Measurements from ENCODE around the gene TCF12.

The TCF12 gene

DNA sequence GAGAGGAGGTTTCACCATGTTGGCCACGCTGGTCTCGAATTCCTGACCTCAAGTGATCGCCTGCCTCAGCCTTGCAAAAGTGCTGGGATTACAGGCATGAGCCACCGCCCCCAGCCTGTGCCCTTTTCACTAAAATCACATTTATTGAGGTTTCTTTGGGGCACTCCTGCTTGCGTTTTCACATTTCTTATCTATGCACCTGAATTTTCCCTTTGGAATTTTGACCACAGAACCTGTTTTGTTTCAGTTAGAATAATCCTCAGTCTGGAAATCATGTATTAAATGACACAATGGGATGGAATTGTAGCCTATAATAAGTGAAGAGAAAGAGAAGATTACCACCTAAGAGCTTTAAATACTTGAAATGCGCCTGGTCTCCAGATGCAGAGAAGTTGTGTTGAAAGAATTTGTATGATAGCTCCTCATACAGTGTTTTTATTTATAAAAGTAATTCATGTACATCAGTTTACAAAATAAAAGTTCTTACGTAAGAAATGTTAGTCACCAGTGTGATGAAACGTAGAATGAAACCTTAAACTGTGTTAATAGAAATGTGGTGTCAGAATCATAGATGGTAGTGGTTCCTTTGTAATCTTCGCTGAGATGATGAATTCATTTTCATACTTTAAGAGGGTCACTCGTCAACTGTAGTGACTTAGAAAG is 107.0 kb downstream of the TCF12 start:
- DNase-seq = no peak

DNA sequence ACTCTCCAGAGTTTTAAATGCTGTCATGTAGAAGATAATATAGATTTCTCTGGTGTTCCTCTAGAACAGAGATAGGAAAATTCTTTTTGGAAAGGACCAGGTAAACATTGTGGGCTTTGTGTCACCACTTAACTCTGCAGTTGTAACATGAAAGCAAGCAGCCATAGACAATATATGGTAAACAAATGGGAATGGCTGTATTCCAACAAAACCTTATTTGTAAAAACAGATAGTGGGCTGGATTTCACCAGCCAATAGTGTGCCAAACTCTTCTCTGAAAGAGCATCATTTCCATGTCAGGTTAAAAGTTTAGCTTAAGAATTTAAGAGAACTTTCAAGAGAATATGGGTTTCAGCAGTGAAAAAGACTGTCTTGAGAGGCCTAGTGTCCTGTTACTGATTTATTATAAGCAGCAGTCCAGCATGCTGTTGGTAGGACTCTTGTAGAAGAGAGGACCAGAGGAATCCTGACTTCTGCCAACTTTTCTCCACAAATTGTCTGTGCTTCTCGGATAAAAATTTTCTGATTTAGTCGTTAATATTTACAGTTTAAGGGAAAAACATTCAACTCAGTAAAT is 107.7 kb downstream of the TCF12 start:
- no peak for DNase-seq

DNA sequence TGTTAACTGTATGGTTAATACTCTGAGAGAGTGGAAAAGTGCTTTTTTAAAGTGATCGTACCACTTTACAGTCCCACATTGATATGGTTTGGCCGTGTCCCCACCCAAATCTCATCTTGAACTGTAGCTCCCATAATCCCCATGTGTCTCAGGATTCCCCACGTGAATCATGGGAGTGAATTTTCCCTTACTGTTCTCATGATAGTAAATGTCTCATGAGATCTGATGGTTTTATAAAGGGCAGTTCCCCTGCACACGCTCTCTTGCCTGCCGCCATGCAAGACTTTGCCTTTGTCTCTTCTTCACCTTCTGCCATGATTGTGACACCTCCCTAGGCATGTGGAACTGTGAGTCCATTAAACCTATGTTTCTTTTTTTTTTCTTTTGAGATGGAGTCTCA is 109.2 kb downstream of the TCF12 start:
- no peak for DNase-seq

DNA sequence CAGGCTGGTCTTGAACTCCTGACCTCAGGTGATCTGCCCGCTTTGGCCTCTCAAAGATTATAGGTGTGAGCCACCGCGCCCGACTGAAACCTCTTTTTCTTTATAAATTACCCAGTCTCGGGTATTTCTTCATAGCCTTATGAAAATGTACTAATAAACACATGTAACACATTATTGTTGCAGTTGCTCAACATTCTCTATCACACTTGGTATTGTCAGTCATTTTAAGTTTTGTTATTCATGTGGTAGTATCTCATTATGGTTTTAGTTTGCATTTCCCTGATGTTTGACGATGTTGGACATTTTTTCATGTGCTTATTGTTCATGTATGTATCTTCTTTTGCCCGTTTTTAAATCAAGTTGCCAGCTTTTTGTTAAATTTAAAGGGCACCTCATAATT is 109.7 kb downstream of the TCF12 start:
- no peak for DNase-seq

DNA sequence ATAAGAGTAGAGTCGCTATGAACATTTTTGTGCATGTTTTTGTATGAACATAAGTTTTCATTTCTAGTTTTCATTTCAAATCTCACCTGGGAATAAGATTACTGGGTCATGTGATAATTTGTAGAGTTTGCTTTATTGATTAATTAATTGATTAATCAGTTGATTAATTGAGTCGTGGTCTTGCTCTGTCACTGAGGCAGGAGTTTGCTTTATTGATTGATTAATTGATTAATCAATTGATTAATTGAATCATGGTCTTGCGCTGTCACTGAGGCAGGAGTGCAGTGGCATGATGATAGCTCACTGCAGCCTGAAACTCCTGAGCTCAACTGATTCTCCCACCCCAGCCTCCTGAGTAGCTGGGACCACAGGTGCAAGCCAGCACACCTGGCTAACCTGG is 111.6 kb downstream of the TCF12 start:
- no peak for DNase-seq

DNA sequence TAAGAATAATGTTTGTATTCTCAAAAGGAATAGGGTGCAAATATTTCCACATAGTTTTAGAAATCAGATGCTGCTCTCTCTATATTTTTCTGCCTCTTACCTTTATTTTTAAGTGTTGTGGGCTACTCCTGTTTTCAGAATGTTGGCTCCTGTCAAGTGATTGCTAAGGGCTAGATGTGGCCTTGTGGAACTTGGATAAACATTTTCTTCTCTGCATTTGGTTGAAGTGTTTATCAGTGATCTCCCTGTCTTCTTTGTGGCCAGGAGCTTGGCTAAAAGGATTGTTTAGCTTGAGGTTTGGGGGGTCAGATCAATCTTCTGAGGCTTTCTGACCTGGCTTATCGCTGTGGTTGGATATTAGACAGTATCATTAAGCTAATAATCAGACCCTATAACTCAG is 112.6 kb downstream of the TCF12 start:
- DNase-seq = no peak

DNA sequence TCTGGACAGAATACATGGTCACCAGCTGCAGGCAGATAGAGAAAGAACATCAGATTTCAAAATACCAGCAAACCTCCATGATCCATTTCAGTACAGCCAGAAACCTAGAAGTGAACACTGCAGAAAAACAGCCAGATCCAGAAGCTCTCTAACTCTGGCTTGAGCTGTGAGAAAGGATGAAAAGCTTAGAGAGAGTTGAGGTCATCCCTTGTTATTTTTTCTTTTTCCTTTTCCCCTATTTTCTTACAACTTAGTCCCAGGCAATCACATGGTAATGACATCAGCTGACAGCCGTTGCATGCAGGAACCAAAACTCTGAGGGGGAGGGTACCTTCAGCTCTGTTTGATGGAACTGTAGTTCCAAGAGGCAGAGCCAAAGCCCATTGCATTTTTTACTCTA is 113.2 kb downstream of the TCF12 start:
- no peak for DNase-seq

DNA sequence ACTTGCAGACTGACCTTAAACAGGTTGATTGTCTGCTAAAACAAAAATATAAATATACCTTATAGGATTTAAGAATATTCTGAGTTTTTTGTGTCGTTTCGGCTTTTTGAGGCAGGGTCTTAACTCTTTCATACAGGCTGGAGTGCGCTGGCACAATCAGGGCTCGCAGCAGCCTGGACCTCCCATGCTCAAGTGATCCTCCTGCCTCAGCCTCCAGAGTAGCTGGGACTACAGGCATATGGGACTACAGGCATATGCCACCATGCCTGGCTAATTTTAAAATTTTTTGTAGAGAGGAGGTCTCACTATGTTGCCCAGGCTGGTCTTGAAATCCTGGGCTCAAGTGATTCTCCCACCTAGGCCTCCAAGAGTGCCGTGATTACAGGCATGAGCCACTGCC is 113.9 kb downstream of the TCF12 start:
- no peak for DNase-seq

DNA sequence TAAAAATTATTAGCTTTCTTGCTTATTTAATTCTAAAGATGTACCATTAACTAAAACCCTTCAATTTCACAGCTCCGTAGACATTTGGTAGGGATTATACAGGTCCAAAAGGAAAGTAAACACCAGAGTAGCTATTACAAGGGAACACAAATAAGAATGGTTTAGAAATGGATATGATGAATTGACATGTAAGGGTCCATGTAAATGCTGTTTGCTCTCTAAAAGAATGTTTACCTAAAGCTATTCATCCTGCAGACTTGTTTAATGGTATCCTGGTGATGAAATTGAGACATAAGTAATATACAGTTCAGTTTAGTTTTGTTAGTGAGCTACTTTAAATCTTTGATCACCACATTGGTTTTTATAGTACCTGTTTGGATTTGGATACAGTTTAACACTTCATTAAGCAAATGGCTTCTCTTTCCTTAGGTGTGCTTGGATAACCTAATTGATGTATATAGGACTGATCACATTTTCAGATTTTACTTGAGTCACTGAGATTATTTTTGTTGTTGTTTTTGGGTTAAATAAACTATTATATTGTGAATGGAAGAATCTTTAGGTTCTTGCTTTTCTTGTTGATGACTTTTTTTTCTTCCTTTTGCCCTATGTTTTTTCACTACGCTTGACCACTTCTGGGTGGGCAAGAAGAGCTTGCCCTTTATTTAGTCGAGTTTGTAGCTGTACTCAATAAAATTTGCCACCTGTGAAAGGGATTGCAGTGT is 115.4 kb downstream of the TCF12 start:
- no peak for DNase-seq

DNA sequence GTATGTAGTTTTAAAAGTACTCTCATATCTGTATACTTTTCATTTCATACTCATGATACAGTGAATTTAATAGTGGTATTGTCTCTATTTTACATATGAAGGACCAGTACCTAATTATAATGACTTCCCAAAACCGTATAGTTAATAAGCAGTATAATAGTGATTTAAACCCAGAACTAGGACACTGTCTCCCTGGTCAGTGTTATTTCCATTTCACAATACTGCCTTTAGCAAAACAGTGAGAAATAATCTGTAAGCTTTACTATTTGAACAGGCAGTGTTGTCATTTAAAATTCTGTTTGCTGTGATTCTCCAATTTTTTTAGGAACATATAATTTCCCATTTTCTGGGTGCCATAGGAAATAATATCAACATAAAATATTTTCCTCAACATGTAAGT is 116.2 kb downstream of the TCF12 start:
- no peak for DNase-seq

DNA sequence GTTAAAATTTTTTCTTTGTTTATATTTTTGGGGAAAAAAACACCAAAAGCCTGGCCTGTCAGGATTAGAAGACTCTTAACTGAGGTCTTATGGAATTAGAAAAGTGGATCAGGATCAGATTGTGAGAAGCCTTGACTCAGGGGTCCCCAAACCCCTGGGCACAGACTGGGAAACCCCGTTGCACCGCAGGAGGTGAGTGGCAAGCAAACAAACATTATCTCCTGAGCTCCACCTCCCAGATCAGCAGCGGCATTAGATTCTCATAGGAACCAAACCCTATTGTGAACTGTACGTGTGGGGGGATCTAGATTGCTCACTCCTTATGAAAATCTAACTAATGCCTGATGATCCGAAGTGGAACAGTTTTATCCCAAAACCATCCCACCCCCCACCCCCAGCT is 117.2 kb downstream of the TCF12 start:
- DNase-seq = no peak

DNA sequence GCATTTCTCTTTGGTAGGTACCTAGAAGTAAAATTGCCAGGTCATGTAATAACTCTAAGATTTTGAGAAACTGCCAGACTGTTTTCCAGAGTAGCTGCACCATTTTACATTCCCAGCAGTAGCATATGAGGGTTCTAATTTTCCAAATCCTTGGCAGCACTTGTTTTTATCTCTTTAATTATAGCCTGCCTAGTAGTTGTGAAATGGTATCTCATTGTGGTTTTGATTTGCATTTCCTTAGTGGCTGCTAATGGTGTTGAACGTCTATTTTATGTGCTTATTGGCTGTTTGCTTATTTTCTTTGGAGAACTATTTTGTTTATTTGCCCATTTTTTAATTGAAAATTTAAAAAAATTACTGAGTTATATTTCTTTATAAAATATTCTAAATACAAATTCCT is 117.9 kb downstream of the TCF12 start:
- DNase-seq = no peak

DNA sequence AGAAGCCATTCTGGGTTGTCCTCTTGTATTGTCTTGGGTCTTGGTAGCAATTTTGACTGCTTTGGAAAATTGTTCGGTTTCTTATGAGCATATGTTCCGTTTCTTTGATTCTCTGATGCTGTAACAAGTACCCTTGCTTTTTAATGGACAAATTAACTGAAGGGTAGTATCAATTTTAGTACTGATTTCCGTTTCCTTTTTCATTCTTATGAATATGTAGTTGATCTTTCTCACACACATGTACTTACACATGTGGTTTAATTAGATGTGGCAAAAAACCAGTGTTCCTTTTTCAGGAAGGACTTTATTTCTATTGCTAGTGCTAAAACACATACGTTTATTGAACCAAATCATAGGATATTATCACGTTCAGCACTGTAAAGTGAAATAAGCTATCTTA is 119.1 kb downstream of the TCF12 start:
- no peak for DNase-seq

DNA sequence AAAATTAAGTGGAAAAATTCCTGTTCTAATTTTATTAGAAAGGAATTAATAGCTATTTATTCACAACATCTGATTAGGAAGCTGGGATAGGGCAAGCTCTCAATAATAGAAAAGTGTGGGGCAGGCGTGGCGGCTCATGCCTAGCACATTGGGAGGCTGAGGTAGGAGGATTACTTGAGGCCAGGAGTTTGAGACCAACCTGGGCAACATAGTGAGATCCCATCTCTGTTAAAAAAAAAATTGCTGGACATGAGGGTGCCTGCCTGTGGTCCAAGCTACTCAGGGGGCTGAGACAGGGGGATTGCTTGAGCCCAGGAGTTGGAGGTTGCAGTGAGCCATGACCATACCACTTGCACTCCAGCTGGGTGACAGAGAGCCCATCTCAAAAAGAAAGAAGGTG is 119.6 kb downstream of the TCF12 start:
- DNase-seq = no peak

DNA sequence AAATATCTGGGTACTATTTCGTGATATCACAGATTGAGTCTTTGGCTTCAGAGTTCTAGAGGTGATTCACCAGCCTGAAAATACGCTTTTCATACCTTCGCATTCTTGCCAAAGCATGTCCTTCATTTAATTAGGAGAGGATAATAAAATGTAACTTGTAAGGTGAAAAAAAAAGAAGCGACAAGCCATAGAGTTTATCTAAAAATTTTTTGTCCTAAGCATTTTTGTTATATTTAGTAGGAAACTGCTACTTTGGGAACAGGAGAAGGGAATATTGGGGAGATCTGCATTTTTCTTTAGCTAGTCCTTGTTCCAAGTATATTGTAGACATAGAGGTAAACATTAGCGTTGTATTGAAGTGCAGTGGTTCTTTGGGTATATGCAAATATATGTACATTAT is 120.1 kb downstream of the TCF12 start:
- no peak for DNase-seq

DNA sequence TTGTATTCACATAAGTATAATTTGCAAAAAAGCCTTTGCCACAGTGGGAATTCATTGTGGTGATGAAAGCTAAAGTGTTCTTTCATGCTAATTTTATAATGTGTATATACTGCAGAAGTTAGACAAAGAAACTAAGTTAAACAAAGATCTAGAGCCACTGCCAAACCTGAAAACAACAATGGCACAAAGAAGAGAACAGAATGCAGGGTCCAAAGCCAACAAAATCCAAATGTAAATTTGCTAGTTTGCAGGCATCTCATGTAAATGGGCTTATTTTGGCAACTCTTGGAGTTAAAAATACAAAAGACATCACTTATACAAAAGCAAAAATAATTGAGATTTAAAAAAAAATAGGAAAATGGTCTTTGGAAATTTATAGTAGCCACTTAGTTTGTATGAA is 123.0 kb downstream of the TCF12 start:
- no peak for DNase-seq

DNA sequence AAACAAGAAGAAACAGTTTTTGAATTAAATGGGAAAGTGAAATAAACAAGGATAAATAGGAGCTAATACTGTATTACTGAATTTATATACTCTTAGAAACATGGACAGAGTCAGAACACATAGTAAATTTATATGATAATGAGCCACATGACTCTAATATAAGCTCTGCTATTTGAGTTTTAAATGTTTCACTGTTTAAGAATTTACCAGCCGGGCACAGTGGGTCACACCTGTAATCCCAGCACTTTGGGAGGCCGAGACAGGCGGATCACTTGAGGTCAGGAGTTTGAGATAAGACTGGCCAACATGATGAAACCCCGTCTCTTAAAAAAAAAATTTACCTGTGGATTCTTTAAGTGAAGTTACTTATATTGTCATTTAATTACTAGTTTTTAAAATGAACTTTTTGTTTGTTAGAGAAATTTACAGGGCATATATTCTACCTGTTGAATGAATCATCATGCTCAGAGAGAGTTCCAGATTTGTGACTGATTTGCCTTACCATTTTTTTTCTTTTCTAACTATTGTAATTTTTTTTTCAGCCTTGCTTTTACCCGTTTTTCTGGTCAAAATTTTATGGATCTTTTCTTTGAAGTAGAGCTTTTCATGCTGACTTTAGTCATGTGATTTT is 125.7 kb downstream of the TCF12 start:
- no peak for DNase-seq

DNA sequence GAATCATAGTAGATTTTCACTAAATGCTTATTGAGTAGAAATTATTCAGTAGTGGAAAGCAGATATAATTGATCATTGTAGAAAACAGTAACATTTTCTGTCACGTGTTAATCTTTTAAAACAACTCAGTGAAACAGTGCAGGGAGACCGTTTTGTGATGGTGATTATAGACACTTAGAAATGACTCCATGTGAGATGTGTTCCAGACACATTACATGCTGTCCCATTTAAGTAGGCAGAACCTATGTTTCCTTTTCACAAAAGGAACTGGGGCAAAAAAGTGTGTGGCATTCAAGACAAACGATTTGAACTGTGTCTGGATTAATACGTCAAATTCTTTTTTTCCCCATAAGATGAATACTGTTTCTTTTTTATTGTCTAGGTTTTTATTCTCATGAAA is 126.5 kb downstream of the TCF12 start:
- no peak for DNase-seq

DNA sequence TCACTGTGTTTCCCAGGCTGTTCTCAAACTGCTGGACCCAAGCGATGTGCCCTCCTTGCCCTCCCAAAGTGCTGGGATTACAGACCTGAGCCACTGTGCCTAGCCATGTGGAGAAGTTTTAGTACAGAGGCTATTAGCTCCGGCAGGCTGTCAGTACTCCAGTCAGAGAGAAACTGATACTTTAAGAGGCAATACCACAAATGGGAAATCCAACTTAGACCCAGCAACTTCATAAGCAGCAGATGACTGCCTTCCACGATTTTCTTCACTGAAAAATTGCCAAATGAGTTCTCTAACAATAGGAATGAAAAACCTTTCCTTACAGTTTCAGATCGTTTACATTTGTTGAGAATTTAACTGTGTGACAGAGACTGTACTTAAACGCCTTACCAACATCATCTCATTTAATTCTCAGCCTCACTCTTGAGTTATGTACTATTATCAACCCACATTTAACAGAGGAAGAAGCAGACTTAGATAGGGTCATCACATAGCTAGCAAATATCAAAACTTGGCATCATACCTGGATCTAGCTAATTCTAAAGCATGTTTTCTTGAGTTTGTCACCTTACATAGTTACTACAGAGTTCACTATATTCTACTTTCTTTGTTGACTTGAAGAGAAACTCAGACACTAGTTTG is 127.4 kb downstream of the TCF12 start:
- no peak for DNase-seq

DNA sequence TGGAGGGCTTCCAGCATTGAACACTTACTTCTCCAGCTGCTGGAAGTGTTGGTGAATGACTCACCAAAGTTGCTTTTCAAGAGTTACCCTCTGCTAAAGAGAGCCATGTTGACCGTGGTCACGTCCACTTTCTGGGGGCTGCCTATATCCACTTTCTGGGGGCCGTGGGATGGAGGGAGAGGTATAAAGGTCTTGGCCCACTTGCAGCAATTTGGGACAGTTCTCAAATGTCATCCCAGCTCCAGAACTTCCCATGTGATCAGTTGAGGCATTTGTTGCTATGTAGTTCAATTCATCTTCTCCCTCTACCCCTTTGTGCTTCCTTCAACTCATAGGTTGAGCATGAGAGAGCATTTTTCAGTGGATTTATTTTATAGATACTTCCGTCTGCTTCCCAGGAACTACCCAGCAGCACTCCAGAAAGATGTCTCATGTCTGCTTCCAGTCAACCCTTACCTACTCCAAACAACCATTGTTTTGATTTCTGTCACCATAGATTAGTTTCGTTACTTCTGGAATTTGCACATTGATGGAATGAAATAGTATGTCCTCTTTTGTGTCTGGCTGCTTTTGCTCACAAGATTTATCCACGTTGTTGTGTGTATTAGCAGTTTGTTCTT is 130.6 kb downstream of the TCF12 start:
- DNase-seq = no peak

DNA sequence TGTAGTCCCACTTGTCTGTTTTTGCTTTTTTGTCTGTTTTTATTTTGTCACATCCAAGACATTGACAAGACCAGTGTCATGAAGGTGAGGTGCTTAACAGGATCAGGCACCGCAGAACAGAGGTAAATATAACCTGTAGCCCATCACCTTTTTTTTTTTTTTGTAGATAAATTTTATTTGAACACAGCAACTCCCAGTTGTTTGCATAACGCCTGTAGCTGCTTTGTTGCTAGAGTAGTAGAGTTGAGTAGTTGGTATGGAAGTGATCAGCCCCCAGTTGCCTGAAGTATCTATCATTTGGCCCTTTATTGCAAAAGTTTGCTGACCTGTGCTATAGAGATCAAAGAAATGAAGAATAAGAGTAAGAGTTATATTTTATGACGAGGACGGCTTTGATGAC is 135.0 kb downstream of the TCF12 start:
- DNase-seq = no peak

DNA sequence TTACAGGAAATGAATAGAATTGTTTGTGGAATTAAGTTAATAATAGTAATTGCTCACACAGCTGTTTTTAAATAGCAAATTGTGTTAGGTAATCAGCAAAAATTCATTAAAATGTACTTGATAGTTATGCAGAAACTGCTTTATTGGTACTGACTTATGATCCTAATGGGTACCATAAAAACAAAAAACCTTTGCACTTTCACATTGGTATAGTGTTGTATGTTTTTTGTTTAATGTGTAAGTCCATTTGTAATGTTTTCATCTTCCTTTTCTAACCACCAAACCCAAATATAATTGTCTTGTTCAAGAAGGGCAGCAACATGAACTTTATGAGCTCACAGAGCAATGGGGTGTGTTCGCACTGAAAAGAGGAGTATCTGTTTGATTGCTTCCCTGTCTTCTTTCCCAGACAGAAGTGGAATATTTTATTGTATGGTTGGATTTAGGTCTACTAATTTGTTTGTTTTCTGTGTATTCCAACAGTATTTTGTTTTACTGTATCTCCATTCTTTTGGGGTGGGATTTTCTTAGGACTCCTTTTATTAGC is 135.8 kb downstream of the TCF12 start:
- no peak for DNase-seq

DNA sequence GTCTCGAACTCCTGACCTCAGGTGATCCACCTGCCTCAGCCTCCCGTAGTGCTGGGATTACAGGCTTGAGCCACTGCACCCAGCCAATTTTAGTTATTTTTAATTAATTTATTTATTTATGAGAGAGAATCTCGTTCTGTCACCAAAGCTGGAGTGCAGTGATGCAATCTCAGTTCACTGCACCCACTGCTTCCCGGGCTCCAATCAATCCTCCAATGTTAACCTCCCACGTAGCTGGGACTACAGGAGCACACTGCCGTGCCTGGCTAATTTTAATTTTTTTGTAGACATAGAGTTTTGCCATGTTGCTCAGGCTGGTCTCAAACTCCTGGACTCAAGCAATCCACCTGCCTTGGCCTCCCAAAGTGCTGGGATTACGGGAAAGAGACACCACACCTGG is 137.9 kb downstream of the TCF12 start:
- no peak for DNase-seq

Data from activated effector memory CD4-positive, alpha-beta T cell treated with anti-CD3 and anti-CD28 coated beads, Interleukin-2, amount 50 U/mL, for 16 hours (primary cell).